HepG2 (cell line): ENCODE data around the gene MATR3. TPM values are rescaled to one million over a fixed set of nuclear protein-coding genes. Genes with fewer than 3 reads are reported as not detected.

ENCODE experiments used
- CBFB ChIP-seq: sonication (generic); formaldehyde crosslinking; IDR thresholded peaks from 2 replicates; pipeline ENCODE4 v1.4.0; 2020; ENCODE audit warnings: missing genetic modification reagents
- CHD2 ChIP-seq: IDR thresholded peaks from 2 replicates; pipeline ENCODE4 v1.6.1; 2011; ENCODE audit warnings: low read depth, low read length, improper control_type of control experiment
- GTF3A ChIP-seq: sonication (generic); formaldehyde crosslinking; conservative IDR thresholded peaks from 2 replicates; pipeline ENCODE4 v1.4.0; 2020; ENCODE audit warnings: mild to moderate bottlenecking, missing genetic modification reagents
- HNRNPUL1 ChIP-seq: fragments of 200-400 bp; formaldehyde crosslinking; IDR thresholded peaks from 2 replicates; pipeline ENCODE4 v1.6.1; 2017; ENCODE audit warnings: low read depth, mild to moderate bottlenecking, low read length, moderate library complexity
- MAFF ChIP-seq: IDR thresholded peaks from 2 replicates; pipeline ENCODE4 v1.6.1; 2011; ENCODE audit warnings: low read depth, low read length, improper control_type of control experiment
- MXD4 ChIP-seq: IDR thresholded peaks from 2 replicates; pipeline ENCODE4 v1.6.1; 2016; ENCODE audit warnings: mild to moderate bottlenecking, missing biosample characterization, missing genetic modification reagents
- NFE2L1 ChIP-seq: sonication (generic); formaldehyde crosslinking; IDR thresholded peaks from 2 replicates; pipeline ENCODE4 v1.4.0; 2020; ENCODE audit warnings: missing genetic modification reagents, mild to moderate bottlenecking, borderline replicate concordance
- RARG ChIP-seq: sonication (generic); formaldehyde crosslinking; IDR thresholded peaks from 2 replicates; pipeline ENCODE4 v1.4.0; 2020; ENCODE audit warnings: low read depth, mild to moderate bottlenecking, missing genetic modification reagents
- RBM39 ChIP-seq: fragments of 200-400 bp; formaldehyde crosslinking; IDR thresholded peaks from one replicate; pipeline ENCODE4 v1.6.1; 2018; ENCODE audit warnings: antibody characterized with exemption, mild to moderate bottlenecking, low read depth, low read length; ENCODE audit not compliant: poor library complexity, severe bottlenecking
- RERE ChIP-seq: IDR thresholded peaks from 2 replicates; pipeline ENCODE4 v1.6.1; 2016; ENCODE audit warnings: low read depth, missing genetic modification reagents, missing compliant biosample characterization
- TFDP2 ChIP-seq: sonication (generic); formaldehyde crosslinking; IDR thresholded peaks from 2 replicates; pipeline ENCODE4 v1.4.0; 2020; ENCODE audit warnings: missing genetic modification reagents
- TRIM22 ChIP-seq: fragments of 450-650 bp; IDR thresholded peaks from 2 replicates; pipeline ENCODE4 v1.6.1; 2017
- TSC22D2 ChIP-seq: sonication (generic); formaldehyde crosslinking; IDR thresholded peaks from 2 replicates; pipeline ENCODE4 v1.5.1; 2020; ENCODE audit warnings: missing genetic modification reagents, mild to moderate bottlenecking, borderline replicate concordance
- ZKSCAN5 ChIP-seq: sonication (generic); formaldehyde crosslinking; IDR thresholded peaks from 2 replicates; pipeline ENCODE4 v1.5.1; 2020; ENCODE audit warnings: mild to moderate bottlenecking, missing genetic modification reagents
- ZNF10 ChIP-seq: sonication (generic); formaldehyde crosslinking; IDR thresholded peaks from 2 replicates; pipeline ENCODE4 v1.4.0; 2020; ENCODE audit warnings: mild to moderate bottlenecking, low read depth, missing genetic modification reagents, borderline replicate concordance
- ZNF234 ChIP-seq: sonication (generic); formaldehyde crosslinking; conservative IDR thresholded peaks from 2 replicates; pipeline ENCODE4 v1.5.1; 2020; ENCODE audit warnings: mild to moderate bottlenecking, missing genetic modification reagents
- ZNF235 ChIP-seq: sonication (generic); formaldehyde crosslinking; IDR thresholded peaks from 2 replicates; pipeline ENCODE4 v1.8.1; 2023; ENCODE audit warnings: mild to moderate bottlenecking, missing genetic modification reagents, borderline replicate concordance
- ZNF451 ChIP-seq: sonication (generic); formaldehyde crosslinking; IDR thresholded peaks from 2 replicates; pipeline ENCODE4 v1.5.0; 2020; ENCODE audit warnings: mild to moderate bottlenecking, missing genetic modification reagents
- ZNF772 ChIP-seq: sonication (generic); formaldehyde crosslinking; IDR thresholded peaks from 2 replicates; pipeline ENCODE4 v1.5.0; 2020; ENCODE audit warnings: mild to moderate bottlenecking, missing genetic modification reagents
- ZSCAN25 ChIP-seq: sonication (generic); formaldehyde crosslinking; IDR thresholded peaks from 2 replicates; pipeline ENCODE4 v1.8.0; 2022; ENCODE audit warnings: mild to moderate bottlenecking, missing genetic modification reagents
- polyA plus RNA-seq, 8 experiments: library from polyadenylated mRNA; depleted of rRNA in 3 of 8; stranded (reverse) in 7 of 8; unstranded in 1 of 8; fragments of >200 nt; fragmentation: Illumina TruSeq in 4 of 8; extraction: Trizol in 4 of 8; gene quantifications; 2 replicates each; pipeline versions ENCODE4 v1.2.1 to v1.2.3, GENCODE V29; 2011 to 2016; ENCODE audit warnings: low read depth in 4 of 8, missing spikeins in 1 of 8, mixed read lengths in 1 of 8; ENCODE audit not compliant: insufficient read depth in 1 of 8
- total RNA-seq, 5 experiments: library from RNA; depleted of rRNA; stranded (reverse); fragments of >200 nt; fragmentation: Illumina TruSeq; extraction: Trizol; gene quantifications; 2 replicates each; pipeline ENCODE4 v1.2.3, GENCODE V29; 2016; ENCODE audit warnings: low read depth in 1 of 5

The MATR3 gene
- total and polyA plus RNA-seq, 2 of the 13 experiments (the other 11 are each of a cell fraction or from before 2014, with no cell fraction given) = 94.2 to 341 TPM

- TF ChIP-seq TRIM22 (no peak), CBFB (CRISPR knock-in tag) (peak; percentile 61), NFE2L1 (CRISPR knock-in tag) (no peak), RERE (CRISPR knock-in tag) (no peak), RARG (CRISPR knock-in tag) (peak; percentile 94), ZKSCAN5 (CRISPR knock-in tag) (no peak), GTF3A (peak; percentile 74; the same call in 1 of the 2 replicates), RBM39 (peak; percentile 64), ZNF234 (0 out of 2 replicates have a peak, but pooled peaks have one; percentile 30), ZSCAN25 (CRISPR knock-in tag) (no peak; the same call in 1 of the 2 replicates), MAFF (no peak), CHD2 (0 out of 2 replicates have a peak, but pooled peaks have one; percentile 10), ZNF772 (peak; percentile 84), ZNF10 (no peak), HNRNPUL1 (no peak), ZNF235 (CRISPR knock-in tag) (peak; percentile 91; the same call in 1 of the 2 replicates), ZNF451 (CRISPR knock-in tag) (0 out of 2 replicates have a peak, but pooled peaks have one; percentile 32), TFDP2 (CRISPR knock-in tag) (peak; percentile 73; the same call in 1 of the 2 replicates), MXD4 (CRISPR knock-in tag) (peak; percentile 65; the same call in 1 of the 2 replicates), TSC22D2 (CRISPR knock-in tag) (no peak)
These were observed 48.3 kb downstream of the MATR3 start, which contains the start of gene PAIP2 (continued) for GRCh38 chr5:139341689-139342422.
